HG03095 (cell line): Measurements from ENCODE around the gene IHH.

Source experiments
- ATAC-seq: cut with Tn5 transposase; IDR thresholded peaks from one replicate; pipeline ENCODE4 v1.9.1; 2021; ENCODE audit warnings: moderate library complexity; ENCODE audit not compliant: unreplicated experiment

The IHH gene

DNA sequence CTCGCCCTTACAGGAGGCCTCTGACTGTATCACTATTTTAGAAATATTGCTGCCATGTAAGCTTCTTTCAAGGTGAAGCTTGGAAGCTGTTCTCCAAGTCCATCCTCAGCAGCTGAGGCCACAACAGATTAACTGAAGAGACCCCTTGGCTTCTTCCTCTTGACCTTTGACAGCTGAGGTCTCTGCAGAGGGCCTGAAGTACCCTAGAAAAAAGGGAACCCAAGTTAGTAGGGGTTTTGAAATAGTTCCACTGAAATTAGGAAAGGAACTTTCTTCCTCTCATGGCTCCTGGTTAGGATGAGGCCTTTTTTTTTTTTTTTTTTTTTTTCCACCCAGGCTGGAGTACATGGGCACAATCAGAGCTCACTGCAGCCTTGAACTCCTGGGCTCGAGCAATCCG, 15.5 kb upstream of the IHH start:
- ATAC-seq, result no peak

DNA sequence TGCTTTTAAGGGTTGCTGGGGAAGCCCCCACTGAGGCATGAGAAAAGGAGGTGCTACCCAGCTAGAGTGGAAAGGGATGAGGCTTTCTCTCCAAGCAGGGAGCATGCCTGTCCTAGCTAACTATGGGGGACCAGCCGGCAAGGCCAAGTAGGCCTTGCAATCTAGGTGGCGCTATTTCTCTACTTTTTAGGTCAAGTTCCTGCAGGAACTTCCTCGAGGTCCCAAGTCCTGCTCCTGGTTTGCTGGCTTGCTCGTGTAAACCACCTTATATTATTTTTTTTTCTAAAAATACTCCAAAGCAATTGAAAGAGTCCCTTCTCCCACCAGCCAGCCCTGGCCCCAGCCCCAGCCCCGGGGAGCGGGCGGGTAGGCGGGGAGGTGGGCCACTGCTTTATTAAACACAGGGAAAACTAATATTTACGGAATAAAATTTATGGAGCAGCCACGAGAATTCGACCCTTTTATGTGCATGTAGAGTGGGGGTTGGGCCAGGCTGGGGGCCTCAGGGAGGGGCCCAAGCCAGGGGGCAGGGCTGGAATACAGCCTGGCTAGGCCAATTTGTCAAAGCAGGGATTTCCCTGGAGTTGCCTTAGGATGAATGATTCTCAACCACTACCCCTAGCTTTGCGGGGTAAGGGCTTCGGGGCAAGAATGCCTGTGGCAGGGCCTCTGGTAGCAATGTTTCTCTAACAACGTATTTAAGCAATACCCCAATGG, 12.8 kb upstream of the IHH start:
- no peak for ATAC-seq

DNA sequence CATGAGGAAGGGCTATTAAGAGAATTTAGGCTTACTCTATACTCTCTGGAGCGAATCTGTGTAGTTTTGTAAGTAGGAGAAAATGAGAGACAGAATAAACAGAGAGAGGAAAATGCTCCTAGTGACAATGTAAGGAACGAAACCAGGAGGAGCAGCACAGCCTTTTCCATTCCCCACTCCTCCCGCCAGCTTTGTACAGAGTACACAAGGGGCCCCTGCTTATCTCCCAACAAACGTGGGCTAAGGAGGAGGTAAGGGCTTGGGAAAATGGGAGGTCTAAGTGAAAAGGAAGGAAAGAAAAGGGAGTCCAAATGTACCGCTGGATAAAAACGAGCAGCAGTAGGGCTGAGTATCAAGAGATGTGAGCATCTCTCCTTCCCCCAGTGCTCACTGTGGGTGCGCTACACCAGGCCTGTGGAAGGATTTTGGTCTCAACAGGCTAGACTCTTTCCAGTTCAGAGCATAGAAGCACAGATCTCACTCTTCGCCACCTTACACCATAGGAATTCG, 12.1 kb upstream of the IHH start:
- ATAC-seq, result no peak

DNA sequence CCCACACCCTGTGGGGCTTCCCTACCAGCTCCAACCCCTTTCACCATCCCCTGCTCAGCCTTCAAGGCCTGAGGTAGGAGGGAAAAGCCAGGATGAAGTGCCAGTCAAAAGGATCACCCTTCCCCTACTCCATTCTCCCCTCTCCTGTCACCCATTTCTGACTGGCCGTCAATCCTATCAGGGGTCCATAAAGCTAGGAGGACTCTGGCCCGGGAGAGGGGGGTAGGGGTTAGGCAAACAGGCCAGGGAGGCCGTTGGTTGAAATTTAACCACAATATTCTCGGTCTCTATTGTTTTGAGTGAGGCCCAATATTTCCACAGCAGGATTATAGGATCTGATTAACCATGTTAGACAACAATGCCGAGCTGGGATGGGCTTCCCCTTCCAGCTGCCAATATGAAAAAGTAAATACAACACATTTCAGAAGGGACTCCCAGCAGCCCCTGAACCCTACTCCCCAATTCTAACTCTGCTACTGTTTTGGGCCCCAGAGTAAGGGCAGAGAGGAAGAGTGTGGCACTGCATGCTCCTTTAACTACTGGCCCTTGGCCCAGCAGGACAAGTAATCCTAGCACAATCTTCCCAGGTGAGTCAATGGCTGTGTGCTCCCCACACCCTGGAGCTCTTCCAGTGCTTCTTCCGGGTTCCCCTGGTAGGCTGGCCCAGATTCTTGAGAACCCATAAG, 10.6 kb upstream of the IHH start:
- no peak for ATAC-seq

DNA sequence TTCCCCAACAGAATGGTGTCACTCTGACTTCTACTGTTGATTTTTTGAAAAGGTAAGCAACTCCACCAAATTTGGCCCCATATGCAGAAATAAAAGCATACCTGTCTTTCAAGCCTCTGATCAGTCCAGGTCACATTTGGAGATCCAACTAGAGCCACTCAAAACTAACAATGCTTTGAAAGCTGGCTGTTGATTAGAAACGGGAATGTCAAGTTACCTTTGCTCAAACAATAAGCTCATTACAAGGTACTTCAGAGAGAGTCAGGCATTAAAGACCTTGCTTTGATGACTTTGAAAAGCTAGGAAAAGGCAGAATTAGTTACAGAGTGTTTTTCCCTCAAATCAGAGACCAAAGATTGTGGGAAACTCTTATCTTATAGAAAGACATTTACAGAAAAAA, 4.8 kb upstream of the IHH start:
- ATAC-seq, result no peak

DNA sequence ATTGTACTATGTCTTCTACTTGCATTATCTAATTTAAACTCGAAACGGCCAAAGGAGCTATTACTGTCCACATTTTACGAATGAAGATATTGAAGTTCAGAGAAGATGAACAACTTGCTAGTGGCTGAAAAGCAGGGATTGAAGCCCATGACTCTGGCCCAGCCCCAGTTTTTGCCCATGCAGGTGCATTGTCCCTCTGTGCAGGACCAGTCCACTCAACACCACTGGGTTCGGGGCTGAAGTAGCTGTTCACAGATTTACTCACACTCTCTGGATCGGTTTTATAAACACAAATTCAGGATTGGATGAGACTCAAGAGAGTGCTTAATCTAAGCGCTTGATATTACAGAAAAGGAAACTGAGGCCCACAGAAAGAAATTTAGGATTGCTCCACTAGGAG, 1.4 kb upstream of the IHH start:
- ATAC-seq, result no peak

DNA sequence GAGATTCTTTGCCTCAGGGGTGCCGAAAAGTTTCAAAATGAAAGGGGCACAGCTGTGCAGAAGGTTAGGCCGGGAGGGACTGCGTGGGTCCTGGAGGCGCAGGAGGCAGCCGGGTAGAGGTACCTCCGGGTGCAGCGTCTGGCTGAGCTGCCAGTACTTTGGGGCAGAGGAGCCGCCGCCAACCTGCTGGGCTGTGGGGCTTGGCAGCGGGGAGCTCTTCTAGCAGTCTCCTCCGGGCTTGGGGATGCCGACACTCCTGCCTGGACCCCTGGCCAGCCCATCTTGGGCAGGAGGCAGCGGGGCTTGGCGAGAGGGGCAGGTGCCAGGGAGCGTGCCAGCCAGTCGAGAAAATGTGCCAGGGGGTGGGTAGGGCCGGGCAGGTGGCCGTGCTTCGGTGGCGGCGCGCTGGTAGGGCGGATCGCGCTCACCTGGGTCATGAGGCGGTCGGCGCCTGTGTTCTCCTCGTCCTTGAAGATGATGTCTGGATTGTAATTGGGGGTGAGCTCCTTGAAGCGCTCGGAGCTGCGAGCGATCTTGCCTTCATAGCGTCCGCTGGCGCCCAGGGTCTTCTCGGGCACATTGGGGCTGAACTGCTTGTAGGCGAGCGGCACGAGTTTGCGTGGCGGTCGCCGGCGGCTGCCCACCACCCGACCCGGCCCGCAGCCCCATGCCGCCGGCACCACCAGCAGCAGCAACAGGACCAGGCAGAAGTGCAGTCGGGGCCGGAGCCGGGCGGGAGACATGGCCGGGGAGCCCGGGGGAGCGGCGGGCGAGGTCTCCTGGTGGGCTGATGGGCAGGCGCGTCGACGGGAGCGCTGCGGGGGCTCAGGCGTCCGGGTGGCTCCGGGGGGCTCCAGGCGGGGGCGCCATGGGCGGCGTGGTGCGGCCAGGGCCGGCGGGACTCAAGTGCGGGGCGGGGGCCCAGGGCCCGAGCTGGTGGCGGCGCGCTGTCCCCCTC, 717 bp downstream of the IHH start:
- no peak for ATAC-seq

DNA sequence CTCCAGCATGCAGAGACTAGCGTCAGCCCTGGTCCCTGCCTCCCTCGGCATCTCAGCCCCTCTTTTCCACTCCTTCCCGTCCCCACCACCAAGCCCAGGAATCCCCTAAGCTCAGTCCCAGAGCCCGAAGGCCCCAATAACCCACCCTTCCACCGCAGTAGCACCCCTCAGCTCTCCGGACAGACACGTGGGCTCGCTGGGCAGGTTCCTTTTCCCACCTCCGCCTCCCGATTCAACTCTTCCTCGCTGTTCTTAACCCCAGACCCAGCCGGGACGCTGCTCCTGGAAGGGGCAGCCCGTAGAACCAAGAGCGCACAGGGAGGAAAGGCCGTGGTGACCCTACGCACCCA, 1.4 kb downstream of the IHH start:
- ATAC-seq, result no peak

DNA sequence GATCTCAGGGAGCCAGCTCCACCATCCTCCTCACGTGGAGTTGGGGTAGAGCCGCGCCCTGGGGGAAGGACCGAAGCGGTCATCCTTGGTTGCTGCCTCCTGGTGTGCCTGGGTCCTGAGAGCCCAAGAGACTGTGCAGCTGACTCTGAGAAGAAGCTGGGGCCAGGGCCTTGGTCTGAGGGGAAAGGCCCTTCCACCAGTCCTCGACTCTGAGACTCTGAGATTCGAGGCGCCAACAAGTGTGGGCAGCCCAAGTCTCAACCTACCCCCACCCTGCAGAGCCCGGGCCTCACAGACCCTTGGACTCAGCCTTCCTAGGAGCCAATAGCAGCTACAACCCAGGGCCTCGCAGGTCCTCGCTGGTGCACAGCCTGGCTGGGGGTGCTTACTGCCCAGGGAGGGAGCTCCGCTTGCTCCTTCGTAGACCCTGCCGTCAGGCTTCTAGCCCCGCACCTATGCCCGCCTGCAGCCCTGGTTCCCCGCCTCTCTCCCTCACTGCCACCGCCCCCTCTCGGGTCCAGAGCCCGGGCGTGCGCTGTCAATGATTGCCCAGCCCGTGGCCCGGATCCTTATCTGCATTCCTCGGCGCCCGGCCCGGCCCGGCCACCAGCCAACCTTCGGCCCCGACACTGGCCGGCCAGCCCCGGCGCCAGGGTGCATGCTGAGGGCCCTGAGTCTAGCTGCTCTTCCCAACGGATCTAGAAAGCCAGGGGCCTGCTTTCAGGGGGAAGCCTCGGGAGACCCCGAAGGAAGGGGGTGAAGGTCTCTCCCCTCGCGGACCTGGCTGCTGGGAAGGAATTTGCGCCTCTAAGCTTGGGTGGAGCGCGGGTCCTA, 2.0 kb downstream of the IHH start:
- no peak for ATAC-seq

DNA sequence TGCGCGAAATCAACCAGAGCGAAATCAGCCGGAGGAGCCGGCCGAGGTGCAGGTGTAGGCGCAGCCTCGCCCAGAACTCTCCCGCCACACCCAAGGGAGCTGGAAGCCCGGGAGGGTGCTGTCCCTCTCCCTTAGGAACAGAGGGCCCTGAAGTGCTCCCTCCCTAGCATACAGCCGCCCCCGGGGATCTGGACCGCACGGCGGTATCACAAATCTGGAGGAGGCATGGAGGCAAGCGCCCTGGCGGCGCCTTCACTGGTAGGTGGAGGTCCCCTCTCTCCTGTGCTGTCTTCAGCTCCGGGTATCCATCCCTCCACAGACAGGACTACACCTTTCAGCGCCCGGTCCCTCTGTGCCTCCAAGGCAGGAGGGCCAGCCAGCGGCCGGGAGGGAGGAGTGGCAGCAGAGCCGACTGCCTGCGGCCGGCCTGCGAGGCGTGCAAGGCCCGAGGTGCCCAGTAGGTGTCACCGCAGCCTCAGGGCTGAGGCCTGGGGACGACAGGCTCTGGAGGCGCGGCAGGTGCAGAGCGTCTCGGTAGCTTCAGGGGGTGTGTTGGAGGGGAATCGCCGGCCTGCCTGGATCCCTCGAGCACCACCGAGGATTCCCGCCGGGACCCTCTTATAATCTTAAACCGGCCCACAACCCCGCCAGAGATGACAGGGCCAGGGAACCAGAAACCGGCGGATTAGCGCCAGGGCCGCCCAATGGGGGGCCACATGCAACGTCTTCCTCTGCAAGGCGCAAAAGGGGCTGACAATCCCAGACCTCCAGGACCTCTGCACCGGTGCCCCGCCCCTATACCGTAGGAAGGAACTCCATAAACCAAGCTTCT, 2.8 kb downstream of the IHH start:
- peak; percentile 89 for ATAC-seq

DNA sequence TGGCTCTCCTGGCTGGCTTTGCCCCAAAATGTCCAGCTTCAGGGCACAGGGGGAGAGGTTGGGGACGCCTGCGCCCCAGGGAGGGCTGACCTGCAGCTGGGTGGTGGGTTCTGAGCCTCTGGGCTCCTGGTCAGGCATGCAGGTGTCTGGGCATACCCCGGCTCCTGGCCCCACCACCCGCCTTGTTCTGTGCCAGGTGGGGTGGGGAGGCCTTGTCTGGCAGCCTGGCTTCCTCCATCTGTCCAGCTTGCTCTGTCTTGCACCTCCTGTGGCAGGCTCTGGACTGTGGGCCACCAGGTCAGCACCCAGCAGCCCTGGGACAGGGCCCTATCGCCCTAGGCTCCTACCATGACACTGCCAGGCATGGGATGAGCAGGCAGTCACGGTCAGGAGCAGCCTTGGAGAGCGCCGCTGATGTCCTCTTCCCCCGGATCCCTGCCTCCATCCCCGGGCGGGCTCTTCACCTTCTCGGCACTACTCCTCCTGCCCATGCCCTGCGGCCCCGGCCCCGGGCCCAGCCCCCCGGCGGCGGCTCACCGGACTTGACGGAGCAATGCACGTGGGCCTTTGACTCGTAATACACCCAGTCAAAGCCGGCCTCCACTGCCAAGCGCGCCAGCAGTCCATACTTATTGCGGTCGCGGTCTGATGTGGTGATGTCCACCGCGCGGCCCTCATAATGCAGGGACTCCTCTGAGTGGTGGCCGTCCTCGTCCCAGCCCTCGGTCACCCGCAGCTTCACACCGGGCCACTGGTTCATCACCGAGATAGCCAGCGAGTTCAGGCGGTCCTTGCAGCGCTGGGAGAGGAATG, 3.6 kb downstream of the IHH start:
- ATAC-seq, result no peak

DNA sequence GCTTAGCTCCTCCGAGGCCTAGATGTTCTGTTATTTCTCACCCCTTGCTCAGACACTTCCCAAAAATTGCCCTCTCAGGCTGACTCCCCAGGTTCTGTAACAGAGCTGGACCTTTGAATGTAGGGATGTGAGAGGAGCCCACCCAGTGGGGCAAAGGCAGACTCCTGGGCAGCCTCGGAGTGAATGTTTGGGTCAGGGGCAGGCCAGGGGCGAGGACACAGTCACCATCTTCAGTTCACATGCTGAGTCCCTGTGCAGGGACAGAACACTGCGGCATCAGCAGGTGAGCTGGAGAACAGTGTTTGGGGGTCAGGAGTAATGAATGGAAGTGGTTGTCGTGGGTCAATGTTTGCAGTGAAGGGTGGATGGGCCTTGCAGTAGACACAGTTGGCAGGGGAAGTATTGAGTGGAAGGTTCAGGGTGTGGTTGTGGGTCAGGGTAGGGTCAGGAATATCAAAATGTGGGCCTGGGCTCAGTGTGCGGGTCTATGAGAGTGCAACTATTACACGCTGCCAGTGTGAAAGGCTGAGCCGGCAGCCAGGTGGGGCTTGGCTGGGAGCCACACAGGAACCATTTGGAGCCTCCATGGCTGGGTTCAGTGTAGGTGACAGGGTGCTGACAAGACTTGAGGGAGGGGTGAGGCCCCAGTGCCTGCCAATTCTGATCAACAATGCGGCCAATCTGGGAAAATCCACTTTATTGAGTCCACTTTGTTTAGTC, 4.4 kb downstream of the IHH start:
- no peak for ATAC-seq

DNA sequence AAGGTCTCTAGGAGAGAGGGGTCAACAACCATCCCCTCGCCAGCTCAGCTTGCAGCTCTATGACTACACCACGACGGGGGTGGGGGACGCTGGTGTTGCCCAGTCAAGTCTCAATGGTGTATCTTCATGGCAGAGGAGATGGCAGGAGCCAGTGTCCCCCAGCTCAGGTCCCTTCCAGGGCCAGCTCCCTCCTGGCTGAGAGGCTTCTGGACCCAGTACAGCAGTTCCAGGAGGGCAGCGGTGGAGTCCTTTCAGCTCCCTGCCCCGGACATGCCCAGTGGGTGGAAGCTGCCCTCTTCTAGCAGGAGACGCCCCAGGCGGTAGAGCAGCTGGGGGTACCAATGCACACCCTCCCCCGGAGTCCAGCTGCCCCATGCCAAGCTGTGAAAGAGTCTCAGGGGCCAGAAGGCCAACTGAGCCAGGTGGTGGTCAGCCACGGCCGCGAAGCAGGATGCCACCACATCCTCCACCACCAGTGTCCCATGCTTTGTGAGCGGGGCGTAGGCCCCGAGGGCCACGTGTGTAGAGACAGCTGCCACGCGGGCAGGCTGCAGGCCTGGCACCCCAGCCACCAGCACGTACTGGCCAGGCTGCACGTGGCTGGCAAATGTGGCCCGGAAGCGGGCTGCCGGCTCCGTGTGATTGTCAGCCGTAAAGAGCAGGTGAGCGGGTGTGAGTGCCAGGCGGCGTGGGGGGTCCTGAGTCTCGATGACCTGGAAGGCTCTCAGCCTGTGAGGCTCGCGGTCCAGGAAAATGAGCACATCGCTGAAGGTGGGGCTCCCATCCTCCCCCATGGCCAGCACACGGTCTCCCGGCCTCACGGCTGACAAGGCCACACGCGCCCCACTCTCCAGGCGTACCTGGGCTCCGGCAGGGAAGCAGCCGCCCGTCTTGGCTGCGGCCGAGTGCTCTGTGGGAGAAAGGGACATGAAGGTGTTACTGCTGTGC, 5.5 kb downstream of the IHH start:
- no peak for ATAC-seq

DNA sequence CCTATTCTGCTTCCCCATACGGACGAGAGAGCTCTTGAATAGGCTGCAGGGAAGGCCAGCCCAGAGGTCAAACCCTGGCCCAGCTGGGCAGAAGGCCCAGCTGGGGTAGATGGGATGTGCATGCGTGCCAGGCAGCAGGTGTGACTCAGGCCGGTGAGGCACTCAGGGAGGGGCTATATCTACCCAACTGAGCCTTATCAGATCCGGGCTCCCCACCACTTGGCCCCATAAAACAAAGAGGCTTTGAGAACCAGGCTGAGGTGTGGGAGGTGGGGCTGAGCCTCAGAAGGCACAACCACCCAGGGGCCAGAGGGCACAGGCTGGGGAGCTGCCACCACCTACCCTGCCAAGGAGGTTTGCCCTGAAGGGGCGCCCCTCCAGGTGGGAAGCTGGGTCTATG, 11.4 kb downstream of the IHH start:
- no peak for ATAC-seq

DNA sequence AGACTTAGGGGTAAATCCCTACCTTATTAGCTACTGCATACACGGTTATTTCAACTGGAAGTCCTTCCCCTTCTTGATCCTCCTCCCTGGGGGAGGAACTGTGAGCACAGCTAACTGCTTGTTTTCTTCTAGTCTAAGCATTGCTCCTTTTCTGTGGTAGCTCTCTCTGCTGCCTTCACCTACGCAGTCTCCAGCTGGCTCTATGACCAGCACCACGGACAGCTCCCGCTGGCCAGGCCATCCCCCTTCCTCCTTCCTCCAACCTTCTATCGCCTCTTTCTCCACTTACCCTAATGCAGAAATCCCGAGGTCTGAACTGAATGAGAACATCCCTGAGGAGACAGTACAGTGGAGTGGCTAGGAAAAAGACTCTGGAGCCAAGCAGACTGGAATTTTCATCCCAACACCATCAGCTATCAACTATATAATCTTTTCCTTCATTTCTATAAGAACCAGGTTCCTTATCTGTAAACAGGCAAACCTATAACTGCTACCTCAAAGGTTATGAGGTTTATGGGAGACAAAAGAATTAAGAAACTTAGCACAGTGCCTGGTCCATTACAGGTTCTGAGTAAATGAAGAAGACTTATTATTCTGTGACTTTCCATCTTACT, 14.7 kb downstream of the IHH start:
- no peak for ATAC-seq

DNA sequence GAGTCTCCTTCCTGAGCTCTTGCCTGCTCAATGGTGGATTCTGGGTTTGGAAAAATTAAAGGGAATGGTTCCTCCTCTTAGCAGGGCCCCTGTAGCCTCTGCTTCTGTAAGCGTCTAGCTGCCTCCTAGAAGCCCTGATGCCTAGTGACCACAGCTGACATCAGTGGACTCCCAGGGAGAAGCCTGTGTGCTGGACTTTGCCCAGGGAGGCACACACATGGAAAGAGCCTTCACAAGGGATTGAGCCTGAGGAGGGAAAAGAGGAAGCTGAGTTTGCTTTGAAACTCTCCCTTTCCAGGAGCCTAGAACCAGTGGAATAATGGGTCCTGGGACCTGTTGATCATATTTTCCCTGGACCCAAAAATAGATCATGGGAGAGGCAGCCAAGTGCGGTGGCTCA, 18.0 kb downstream of the IHH start:
- no peak for ATAC-seq

DNA sequence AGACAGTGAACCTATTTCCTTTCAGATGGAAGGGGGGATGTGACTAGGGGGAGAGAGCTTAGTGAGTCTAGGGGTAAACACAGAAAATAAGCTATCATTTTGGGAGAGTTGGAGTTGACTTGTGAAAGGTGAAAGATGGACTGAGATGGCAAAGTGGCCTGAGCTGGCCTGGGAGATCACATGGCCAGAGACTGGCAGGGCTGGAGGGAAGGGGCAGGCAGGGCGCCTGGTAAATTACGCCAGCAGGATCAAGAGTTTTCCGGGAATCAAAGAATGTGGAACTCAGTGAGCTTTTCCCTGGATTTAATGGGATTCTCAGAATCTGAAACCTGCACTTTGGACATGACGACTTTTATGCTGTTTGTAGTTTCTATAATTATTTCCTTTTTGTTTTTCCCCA, 18.6 kb downstream of the IHH start:
- ATAC-seq, result no peak
